GM18517 (cell line): Measurements from ENCODE around the gene NRIP1.
"Not testable (repeated sequence)": the region's sequence is repeated elsewhere in the genome, so short reads cannot be mapped to it uniquely, and the experiment has no call there.

Source experiments
- ATAC-seq: cut with Tn5 transposase; IDR thresholded peaks from one replicate; pipeline ENCODE4 v1.9.1; 2021; ENCODE audit warnings: mild to moderate bottlenecking, moderate library complexity; ENCODE audit not compliant: unreplicated experiment

NRIP1 gene

DNA sequence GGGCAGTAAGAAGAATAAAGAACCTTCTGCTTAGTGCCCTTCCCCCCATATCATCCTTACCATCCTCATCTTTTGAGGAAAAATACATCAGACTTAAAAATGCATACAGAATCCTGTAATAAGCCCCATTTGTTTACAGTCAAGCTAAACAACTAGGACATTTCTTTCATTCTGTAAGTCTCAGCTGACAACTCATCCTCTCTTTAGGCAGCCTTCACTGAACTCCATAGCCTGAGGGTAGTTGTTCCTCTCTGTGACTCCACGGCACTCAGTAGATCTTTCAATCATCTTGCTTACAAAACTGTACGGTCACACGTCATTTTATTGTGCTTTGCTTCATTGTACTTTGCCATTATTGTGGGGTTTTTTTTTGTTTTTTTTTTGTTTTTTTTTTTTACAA lies 82.5 kb downstream of the NRIP1 start:
- no peak for ATAC-seq

DNA sequence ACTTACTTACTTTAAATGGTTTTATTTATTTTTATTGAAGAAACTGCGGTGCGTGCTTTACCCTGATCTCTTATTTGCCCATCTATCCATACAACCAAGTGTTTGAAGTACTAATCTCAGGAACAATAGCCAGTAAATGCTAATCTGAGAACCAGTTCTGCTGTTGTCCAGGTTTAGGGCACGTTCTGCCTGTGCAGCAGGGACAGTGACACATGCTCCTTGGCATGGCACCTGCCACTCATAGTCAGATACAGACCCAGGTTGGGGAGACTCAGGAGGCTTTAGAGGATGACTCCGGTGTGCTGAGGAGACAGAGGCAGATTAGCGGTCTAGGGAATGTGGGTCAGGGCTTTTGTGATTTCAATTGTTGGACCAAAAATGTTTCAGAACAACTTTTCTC lies 83.6 kb downstream of the NRIP1 start:
- no peak for ATAC-seq

DNA sequence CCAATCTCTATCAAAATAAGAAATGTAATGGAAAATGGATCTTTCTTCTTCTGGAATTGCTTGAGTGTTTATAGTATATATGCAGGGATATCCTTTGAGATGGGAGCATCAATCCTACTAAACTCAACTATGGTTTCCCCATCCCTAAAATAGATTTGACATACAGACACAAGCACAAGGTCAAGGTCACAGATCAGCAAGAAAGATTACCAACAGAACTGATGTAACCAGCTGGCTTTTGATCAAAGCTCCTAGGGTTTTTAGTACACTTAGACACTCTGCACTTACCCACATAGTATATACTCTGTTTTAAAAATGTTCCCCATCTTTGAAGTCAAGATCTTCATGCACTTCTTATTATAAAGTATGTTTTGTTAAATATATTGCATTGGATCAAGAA lies 85.5 kb downstream of the NRIP1 start:
- no peak for ATAC-seq

DNA sequence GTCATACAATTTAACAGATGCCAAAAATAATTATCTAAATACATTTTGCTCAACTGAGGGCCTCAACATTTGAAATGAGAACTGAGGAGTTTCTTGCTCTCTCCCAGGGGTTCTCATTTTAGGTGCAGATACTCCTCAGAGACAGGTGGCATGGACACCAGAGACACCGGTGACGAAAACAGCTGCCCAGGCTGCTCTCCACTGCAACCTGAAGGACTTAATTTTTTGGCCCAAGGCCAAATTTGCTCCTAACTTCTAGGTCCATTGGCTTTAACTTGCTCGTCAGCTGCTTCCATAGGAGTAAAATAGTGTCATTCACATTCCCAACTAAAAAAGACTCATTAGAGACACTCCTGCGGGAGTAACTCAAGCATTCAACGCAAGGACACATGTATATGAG lies 87.0 kb downstream of the NRIP1 start:
- no peak for ATAC-seq

DNA sequence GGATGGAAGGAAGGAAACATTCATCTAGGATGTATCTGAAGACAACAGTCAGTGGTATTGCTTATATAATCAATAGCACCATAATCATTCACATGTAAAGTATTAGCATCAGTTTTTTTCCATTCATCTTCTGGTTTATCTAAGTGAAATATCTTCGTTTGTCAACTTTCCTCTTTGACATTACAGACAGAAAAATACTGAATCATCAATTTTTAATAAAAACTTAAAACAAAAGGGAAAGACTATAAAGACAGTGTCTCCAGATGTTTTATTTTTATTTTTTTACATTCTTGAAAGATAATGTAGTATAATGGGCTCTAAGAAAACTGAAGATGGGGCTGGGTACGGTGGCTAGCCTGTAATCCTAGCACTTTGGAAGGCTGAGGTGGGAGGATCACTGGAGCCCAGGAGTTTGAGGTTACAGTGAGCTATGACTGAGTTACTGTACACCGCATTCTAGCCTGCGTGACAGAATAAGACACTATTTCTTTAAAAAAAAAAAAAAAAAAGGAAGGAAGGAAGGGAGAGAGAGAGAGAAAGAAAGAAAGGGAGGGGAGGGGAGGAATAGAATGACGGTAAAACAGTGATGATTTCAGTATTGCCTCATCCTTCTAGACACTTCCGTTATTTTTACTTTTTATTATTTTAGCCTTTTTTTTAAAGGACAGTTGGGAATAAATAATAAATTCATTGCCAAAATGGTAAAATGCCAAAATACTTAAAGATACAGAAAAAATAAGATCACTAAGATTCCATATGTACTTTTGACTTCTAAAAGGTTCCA lies 89.5 kb downstream of the NRIP1 start:
- ATAC-seq, result no peak

DNA sequence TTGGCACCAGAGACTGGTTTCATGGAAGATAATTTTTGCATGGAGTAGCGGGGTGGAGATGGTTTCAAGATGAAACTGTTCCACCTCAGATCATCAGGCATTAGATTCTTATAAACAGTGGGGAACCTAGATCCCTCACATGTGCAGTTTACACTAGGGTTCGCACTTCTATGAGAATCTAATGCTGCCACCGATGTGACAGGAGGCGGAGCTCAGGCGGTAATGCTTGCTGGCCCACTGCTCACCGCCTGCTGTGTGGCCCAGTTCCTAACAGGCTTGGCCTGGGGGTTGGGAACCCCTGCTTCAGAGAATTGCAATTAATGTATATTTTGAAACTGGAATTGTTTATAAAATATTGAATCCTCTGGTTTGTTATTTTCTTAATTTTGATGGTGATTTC lies 92.1 kb downstream of the NRIP1 start:
- no peak for ATAC-seq

DNA sequence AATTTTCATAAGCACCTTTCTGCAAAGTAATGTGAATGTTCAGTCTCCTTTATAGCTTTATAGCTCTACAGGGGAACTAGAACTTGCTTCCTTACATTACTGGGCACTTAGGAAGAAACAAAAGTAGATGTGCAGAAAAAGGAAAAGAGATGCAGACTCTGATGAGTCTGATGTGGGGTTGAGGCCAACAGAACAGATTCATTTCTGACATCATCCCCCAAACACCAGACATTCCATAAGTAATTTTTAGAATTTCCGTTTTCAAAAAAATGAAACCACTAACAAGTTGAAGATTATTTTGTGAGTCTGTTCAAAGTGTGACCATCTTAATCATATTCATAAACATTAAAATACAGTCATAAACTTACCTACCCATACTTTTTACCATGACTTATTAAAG lies 96.0 kb downstream of the NRIP1 start:
- ATAC-seq, result no peak

DNA sequence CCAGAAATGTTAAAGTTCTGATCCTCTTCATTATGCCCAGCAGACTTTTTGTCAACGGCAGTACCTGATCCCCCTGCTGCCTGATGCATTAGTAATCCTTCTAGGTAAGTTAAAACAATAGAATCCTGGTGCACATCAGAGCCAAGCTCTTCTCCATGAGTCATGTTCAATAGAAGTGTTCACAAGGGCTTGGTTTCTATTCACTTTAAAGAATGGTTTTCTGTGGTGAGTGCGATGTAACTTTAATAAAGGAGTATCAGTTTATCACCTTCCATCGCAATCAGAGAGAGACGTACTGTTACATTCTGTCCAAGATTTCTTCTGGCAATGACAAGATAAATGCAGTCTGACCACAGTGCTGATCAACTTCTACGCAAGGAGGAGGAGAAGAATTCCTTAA lies 96.8 kb downstream of the NRIP1 start:
- ATAC-seq, result no peak

DNA sequence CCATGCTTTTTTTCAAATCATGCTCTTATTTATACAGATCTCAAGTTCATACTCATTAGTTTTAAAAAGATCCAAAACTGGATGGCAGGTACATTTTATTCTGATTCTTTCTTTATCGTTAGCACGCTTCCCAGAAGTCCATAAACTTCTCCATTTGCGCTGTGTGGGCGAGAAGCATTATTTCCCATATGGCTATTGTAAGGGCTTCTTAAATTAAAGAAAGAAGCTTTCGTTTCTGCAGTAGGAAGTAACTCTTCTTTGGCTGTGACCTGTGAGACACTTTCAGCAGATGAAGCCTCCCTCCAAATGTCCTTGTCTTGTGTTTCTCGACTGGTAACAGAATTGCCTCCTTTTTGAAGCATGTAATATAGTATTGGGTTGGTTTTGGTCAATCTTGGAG lies 100.2 kb downstream of the NRIP1 start:
- no peak for ATAC-seq

DNA sequence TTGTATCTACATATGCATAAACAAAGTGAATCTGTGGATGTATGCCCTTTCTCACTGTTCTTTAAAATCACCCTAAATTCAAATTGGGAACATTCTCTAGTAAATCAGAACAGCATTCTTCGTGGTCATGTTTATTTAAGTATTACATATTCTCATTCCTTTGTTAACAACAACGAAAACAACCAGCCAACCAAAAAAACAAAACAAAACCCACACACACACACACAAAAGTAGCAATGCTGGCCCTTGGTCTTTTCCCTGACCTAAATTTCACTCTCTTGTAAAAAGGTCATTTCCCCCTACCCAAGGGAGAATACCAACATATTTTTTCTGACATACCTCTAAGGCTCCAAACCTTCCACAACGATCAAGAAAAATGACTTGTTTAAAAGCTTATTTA lies 102.6 kb downstream of the NRIP1 start:
- ATAC-seq, result no peak

DNA sequence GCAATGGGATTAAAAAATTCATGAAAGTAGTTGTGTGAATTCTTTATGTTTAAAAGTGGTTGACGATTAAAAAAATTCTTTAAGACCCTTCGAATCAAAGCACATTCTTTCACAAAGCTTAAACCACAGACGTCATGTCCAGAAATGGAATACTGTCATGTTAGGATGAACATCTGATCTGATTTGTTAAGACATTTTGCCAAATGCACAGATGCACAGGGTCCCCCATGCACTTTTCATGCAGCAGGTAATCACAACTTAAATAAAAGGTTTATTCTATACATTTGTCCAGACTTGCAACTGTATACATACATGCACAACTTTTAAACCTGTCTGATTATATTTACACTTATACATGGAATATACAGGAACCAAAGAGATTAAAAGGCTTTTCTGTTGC lies 103.3 kb downstream of the NRIP1 start:
- ATAC-seq, result no peak

DNA sequence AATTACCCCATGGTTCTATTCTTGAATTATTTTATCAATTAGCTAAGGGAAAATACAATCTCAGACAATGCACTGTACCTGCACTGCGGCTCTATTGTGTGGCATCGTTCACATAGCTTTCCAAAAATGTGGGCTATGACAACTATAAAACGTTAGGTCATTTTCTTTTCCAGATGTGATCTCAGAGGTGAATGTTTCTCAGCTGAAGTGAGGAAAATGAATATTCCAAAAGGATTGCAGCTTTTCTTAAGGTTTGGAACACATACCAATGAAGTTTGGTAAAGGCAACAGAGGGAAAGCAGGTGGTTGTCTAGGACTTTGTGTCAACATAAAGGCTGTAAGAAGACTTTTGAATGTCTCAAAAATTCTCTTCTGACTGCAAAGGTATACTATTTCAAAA lies 105.5 kb downstream of the NRIP1 start:
- no peak for ATAC-seq

DNA sequence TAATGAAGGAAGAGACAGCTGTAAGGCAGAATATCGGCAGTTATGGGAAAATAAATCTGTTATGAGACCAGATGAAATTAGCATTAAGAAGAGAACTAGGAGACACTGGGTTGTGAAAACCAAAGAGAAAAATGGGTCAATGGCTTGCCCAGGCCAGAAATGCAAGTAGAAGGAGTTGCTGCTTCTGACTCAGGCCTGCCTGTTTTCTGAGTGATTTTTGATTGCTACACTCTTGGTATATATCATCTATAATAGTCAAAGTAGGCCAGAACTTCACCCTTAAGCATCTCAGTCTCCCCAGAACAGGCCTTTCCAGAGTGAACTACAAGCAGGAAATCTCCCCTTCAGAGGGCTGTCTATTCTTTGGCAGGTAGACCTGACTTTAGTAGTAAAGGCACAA lies 107.0 kb downstream of the NRIP1 start:
- ATAC-seq, result no peak

DNA sequence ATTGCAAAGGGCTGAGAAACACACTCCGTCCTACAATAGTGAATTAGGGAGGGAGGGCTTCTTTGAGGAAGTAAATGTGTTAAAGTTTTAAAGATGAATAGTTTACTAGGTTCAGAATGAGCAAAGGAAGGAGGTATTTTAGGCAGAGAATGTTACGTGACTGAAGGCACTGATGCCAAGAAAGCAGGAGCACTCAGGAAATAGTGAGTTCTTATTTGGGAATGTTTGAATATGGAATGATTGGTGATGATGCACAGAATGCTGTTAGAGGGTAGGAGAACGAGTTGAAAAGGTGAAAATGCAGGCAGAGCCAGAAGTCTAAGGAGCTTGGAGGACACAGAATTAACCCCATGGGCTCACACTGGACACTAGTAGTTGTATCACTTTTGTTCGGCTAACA lies 108.0 kb downstream of the NRIP1 start:
- ATAC-seq, result no peak

DNA sequence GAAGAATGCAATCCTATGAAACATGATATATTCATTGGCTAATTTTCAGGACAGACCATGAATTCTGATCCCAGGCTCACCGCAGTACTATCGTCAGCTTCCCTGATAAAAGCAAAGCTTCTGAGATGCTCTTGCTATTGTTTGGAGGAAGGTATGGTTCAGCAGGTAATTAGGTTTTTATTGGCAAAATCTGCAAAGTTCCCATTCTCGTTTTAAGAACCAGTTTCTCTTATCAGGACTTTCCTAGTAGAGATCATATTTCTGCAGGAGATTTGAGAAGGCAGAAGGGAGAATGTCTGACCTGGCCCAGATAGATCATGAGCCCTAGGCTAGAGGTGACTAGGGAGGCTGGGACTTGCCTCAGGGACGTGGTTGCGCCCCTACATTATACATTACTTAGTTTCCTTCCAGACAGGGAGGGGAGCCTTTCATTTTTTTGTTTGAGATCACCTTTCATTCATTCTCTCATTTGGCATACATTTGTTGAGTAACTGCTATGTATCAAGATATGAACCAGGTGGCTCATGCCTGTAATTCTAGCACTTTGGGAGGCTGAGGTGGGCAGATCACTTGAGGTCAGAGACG lies 108.8 kb downstream of the NRIP1 start:
- no peak for ATAC-seq

DNA sequence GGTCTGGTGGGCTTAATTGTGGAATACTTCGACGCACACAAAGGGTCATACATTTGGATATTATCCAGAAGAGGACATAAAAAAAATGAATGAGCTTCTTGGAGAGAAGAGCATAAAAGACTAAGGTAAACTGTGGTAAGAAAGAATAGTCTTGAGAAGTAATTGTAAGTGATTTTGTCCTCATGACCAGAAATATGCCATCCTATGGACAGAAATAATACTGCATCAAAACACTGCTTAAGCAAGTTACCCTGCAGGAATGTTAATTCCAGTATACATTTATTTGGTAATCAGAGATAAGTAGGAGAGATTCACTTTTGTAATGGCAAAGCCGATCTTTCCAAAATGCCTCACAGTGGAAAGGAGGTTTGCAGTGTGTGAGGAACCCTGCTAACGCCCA lies 111.9 kb downstream of the NRIP1 start:
- no peak for ATAC-seq

DNA sequence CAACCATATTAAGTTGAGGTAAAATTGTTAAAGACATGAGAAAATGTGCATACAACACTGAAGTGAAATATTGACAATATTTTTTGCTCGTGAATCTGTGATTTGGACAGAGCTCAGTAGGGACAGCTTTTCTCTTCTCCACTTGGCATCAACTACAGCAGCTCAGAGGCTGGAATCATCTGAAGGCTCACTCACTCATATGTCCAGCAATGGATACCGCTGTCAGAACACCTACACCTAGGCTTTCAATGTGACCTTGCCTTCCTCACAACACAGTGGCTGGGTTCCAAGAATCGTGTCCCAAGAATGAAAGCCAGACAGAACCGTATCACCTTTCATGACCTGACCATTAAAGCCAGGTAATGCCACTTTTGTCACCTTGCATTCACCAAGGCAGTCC lies 115.2 kb downstream of the NRIP1 start:
- no peak for ATAC-seq

DNA sequence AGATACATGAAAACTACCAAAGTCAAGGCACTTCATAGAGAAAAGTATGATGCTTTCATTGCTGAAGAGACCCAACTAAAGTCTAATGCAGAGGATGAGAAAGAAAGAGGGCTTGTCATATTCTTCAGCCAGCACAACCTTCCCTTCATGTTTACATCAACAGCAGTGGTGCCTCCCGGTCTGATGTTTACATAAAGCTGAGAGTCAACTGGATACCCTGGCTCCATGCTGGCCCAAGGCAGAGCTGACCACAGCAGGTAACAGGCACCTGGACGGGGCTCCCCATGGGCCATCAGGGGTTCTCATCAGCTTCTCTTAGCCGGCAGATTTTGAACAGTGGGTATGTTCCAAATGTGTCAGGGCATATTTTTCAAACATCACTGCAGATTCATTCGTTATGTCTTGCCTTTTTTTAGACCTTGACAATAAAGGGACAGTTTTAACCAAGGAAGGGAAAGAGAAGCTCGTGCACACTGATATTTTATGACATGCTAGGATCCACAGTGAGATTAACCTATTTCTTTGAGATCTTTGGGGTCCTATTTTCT lies 117.1 kb downstream of the NRIP1 start:
- no peak for ATAC-seq

DNA sequence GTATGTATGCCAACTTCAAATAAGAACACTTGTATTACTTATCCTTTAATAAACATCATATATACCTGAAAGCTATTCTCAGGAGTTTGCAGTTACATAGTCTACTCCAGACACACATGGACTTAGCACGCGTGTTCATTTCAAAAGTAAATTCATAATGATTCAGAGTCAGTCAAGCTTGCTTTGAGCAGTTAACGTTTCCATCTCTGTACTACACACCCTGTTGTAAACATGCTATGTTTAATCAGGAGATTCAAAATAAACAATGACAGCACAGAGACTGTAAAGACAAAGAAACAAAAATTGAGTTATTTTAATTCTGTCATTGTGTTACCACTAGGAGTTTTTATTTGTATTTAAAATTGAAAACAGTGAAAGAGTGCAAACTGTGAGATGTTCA lies 119.6 kb downstream of the NRIP1 start:
- ATAC-seq, result no peak

DNA sequence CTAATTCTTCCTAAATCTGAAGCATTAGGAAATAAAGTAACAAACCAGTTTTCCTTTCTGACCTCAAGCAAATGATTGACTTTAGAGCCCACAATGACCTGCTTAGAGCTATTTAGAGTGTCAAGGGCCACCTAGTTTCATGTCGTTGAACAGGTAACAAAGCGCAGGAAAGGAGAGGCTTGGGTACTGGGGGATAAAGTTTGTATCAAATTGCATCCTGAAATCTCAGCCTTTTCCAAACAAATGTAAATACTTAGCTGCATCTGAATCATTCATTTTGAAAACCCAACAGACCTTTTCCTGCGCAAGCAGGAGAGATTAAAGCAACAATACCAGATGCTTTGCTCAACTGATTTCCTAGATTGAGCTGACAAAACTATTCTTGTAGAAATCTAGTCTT lies 121.2 kb downstream of the NRIP1 start:
- no peak for ATAC-seq

DNA sequence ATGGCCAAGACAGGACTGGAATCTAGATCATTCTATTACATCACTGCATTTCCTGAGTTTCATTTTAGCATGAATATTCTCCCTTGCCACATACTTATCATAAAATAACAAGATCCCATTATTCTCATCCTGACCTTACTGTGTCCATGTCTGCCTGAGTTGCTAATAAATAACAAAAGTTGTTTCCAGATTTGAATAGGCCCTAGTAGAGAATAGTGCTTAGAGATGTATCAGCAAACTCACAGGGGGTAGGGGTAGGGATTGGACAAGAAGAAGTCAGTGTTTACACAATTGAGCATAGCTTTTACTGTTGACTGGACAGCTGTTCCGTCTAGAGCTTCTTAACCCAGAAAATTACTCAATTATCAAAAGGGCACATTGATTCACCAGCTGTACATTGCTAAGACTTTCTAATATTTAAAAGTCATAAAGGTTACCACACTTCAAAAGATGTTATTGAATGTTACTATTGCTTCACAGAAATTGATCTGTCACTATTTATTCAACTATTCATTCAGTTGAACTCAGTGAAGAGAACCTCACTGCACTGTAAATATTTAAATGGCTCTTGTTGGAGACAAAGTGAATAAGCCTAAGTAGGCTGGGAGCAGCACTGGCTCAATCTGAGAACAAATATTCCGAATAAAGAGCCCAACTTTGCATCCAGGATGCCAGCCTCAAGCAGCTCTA lies 121.9 kb downstream of the NRIP1 start:
- ATAC-seq, result no peak

DNA sequence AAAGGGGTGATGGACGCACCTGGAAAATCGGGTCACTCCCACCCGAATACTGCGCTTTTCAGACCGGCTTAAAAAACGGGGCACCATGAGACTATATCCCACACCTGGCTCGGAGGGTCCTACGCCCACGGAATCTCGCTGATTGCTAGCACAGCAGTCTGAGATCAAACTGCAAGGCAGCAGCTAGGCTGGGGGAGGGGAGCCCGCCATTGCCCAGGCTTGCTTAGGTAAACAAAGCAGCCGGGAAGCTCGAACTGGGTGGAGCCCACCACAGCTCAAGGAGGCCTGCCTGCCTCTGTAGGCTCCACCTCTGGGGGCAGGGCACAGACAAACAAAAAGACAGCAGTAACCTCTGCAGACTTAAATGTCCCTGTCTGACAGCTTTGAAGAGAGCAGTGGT lies 137.5 kb downstream of the NRIP1 start:
- ATAC-seq, result not testable (repeated sequence)
